HT-29 (cell line): Measurements from ENCODE around the gene APOL4. TPM values are rescaled to one million over a fixed set of nuclear protein-coding genes. Genes with fewer than 3 reads are reported as not detected.
A peak's percentile ranks its signal among the peaks of the same experiment; 100 is the strongest.
"Not testable (repeated sequence)": the region's sequence is repeated elsewhere in the genome, so short reads cannot be mapped to it uniquely, and the experiment has no call there.

ENCODE experiments used
- DNase-seq: peaks from one replicate; pipeline ENCODE4 v3.0.0-alpha.2; 2015; ENCODE audit warnings: low spot score
- total RNA-seq: library from RNA; depleted of rRNA; stranded (reverse); fragments of >200 nt; shearing (Covaris generic); gene quantifications from 2 replicates; pipeline ENCODE4 v1.2.3, GENCODE V29; 2014

APOL4 gene
- total RNA-seq, 1 experiment from 2014 or later = not detected

DNA sequence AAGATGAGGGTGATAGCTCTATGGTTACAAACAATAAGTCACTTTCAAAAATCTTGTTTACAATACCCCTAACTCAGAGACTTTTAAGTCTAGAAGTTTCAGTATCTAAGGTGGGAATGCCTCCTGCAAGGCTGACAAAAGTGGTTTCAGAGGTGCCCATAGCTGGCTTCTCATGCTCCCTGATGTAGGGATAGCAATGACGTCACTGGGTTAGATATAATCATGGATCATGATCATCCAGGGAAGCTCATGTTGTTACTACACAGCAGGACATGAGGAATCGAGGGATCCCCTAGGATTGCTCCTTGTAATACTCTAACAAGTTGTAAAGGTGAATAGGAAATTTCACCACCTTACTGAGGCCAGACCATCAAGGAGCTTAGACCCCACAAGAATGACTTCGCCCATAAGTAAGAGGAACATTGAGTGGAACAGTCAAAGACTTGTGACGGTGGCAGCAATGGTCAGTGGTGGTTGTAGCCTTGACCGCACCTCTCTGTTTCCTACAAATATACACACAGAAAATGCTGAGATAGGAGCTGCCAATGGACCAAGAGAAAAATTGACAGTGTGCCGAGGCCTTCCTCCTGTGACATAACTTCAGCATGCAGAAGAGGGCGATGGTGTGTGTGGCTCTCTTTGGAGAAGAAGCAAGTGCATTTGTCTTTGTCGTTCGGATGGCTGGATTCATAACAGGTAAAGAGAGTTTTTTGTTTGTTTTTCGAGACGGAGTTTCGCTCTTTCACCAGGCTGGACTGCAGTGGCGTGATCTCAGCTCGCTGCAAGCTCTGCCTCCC is 15.6 kb downstream of the APOL4 start:
- no peak for DNase-seq

DNA sequence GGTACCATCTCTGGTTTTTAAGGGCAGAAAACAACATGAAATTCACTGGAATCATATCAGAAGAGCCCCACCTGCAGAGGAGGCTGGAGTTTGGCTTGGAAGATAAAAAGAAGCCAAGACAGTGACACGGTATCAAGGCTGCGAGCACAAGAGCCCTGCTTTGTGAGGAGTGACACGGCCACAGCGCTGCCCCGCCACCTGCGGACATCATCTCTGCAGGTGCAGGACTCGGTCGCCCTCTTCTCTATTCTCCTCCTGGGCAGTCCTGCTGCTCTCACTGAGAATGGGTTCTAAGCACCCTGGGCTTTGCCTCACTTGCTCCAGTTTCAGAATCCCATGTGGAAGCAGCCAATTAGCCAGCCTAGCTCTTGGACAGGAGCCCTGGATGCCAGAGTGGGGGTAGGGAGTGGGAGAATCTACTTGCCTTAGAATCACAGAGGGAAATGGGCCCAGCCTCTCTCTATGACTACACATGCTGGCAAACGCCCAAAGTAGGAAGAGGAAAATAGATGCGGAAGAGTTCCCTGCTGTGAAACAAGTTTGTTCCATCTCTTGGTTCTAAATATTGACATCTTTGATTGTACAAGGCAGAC is 17.1 kb downstream of the APOL4 start:
- DNase-seq = no peak

DNA sequence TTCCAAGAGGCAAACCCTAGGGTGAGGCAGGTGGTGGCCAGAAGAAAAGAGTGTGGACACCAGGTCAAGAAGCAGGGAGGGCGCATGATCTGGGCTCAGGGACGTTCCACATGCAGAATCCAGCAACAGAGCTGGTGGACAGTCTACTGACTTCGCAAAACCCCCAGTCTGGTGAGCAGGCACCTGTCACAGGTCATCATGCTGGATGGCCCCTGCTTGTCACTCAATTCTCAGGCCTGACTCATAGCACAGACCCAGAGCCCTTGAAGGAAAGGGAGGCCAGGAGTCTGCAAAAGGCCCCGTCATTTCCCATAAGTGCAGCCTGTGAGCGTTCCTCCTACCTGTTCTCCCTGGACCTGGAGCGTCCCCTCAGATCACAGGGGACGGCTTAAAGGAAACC is 18.2 kb downstream of the APOL4 start:
- no peak for DNase-seq

DNA sequence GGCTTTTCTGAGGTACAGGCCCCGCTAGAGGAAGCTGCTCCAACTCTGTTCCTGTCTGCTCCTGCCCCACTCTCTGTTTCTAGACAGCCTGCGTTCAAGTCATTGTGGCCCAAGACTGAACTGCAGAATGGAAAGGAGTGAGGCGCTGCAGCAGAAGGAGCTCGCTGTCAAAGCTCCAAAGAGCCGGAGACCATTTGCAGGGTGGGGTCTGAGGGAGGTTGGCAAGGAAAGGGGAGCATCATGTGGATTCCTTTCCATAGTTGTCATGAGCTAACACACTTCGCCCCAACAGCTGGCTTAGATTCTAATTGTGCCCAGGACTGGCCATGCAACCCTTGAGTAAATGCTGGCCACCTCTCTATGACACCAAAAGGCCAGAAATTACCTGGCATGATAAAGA is 18.8 kb downstream of the APOL4 start:
- no peak for DNase-seq

DNA sequence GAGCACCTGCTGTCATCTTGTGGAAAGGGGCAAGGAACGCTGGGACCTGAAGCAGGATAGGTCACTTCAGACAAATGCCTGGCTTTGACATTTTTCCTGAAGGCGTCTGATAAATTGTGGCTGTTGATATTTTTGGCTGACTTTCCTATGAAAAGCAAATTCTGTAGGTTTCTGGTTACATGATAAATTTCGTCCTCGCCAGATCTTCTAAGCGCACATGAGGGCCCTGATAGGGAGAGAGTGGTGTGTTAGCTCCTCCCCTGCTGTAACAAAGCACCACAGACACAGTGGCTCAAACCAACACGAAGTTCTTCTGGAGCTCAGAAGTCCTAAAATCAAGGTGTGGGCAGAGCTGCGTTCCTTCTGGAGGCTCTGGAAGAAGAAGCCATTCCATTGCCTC is 19.6 kb downstream of the APOL4 start:
- DNase-seq = no peak

DNA sequence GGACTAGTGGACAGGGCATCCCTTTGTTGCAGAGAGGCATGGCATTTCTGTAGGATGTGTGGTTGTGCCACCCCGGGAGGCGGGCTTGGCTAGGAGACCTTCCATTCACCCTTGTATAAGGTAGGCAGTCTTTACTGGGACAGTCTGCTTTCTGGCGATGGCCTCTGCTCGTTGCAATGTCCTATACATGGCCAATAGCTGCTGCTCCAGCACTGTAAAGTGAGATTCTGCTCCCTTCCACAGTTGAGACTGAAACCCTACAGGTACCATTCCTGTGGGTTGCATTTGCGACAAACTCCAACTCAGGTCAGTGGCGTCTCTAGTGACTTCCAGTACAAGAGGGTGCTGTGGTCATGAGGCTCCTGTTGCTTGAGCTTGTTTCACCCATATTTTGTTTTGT is 20.7 kb downstream of the APOL4 start:
- no peak for DNase-seq

DNA sequence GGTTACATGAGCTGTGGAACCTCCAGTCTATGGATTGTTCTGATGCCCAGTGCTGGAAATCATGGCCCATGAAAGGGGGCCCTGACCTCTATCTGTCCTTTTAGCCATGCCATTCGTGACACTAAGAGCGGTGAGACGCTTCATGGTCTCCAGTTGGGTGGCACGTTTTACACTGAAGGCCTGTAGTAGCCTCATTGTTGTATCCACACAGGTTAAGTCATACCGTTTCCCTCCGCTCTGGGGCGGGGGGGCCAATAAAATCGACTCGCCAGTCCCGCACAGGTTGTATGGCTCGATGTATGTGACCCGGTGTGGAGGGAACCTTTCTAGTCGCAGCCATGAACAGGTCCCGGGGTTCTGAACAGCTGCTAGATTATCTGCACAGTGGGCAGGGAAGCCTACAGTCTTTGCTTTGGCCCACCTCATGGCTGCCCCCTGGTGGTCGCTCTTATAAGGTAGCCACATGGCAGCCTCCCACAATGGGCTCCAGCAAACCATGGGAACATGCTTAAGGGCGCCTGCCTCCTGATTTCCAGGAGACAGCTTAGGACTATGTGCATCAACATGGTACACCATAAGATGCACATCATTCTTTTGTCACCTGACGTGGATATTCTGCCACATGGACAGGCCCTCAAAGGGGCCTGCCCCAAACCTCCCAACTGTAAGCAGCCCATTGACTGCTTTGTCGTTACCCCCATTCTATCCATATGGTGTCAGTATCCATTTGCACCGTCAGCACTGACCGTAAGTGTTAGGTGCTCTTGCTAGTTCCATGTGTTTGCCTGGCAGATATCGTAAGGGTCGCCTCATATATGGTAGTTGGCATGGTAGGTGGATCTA is 21.4 kb downstream of the APOL4 start:
- peak; percentile 64 for DNase-seq

DNA sequence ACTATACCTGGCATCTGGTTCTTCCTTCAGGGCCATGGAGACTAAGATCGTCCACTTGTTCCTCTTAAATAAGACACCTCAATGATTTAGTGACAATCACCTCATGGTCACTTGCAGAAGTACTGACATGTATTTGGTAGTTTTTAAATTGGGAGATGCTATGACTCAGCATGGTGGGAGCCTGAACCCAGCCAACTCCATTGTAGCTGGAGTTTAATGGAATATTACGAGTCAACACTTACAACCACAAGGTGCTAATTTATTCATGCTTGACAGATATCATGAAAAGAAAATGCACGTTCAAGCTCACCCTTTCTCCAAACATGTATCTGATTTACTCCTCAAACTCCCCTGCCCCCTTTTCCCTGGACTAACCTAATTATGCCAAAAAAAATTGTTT is 24.4 kb downstream of the APOL4 start:
- no peak for DNase-seq

DNA sequence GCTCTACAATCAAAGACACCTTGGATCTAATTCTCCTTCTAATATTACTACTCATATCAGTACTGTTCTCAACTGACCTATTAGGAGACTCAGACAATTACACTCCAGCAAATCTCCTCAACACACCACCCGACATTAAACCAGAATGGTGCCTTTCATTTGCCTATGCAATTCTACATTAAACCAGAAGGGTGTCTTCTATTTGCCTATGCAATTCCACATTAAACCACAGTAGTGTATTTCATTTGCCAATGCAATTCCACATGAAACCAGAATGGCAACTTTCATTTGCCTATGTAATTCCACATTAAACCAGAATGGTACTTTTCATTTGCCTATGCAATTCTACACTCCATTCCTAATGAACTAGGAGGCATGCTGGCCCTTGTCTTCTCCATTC is 25.7 kb downstream of the APOL4 start:
- peak; percentile 9 for DNase-seq

DNA sequence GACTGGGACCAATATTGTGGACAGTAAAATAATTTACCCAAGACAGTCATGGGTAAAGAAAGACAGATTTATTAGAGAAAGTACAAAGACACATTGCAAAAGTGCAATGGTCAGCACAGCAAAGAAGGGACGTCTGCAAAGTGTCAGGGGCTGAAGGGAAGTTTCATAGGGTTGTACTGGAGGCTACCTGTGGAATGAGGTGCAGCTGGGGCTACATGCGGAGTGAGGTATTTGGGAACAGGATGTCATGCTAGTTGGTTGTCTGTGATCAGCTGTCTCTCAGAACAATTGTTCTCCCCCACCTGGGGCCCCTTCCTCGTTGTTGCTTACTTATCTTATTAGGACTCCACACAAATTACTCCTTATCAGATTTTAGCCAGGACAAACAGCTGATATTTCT is 29.7 kb downstream of the APOL4 start:
- DNase-seq = no peak

DNA sequence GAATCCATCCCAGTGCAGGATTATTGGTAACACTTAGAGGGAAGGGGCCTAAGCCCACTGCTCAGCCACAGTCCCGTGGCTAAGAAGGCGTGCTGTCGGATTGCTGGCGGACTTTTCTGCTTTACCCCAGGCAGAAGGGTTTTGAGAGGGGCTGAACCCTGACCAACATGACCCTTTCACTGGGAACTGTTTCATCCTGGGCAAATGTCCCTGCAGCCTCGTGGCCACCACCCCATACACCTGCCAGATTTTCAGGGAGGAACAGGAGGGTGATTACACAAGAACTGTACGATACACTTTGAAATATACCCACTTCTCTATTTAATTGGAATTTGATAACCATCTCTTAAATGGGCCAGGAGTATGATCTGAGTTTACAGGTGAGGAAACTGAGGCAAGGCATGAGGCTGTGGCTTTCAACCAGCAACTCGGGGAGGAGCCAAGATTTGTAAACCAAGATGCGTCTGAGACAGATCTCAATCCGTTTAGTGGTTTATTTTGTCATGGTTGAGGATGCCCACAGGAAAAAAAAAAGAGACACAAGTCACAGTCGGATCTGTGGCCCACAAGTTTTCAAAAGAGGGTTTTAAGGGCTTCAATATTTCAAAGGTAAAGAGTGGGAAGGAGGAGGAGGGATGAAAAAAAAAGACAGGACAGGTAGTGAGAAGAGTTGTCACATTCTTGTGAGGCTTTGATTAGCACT is 34.9 kb downstream of the APOL4 start:
- DNase-seq = no peak

DNA sequence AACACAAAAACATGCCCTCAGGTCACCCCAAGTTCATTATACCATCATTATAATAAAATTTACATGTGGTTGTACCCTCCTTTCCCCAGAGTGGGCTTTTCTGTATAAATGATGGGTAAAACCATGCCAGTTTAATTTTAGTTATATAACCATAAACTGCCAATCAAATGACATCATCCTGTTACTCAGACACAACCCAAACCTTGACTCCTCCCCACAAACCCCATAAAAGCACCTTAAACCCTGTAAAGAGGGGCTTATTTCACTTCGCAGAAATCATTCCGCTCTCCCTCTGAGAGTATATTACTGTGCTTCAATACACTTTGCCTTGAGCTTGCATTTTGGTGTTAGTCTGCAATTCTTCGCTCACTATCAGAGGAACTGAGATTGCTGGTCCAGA is 35.5 kb downstream of the APOL4 start:
- no peak for DNase-seq

DNA sequence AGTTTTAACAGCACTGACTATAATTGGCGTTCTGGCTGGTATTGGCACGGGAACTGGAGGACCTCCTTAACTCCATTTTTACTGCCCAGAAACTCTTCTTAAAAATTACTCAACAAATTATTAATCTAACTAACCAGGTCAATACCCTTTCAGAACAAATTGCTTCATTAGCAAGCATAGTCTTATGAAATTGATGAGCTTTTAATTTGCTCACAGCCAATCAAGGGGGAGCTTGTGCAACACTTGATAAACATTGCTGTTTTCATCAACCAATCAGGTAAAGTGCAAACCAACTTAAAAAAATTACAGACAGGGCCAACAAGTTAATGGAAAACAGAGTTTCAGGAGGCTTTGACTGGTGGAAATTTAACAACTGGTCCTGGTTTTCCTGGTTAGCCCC is 36.5 kb downstream of the APOL4 start:
- DNase-seq = no peak

DNA sequence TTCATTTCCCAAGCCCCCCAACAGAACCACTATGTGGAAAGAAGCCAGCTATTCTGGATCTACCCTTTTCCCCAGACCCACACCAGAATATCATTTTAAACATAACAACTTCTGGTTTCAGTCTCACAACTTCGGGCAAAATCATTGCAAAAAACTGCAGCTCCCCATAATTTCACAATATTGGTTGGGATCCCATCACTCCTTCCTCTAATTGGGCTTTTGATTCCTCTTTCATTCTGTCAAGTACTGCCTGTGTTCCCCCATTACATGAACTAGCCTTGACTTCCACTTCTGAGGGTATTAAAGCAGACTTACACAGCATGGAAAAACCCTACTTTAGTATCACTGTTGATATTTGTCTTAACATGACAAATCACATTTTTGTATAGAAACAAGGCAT is 37.0 kb downstream of the APOL4 start:
- DNase-seq = no peak

DNA sequence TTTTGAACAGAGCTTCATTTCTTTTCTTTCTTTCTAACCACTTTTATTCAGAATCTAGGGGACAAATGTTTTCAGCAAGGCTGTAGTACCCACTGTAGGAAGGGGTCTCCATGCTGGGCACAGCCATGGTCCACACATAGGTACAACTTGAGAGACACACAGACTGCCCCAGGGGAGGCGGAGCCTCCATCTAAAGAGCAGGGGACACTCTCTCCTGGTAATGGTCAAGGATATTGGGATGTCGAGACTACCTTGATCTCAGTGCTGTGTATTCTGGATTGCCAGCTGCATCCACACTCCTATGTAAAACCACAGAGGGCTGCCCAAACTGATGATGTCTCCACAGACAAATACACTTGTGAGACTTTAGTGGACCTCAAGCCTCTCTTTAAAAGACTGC is 38.1 kb downstream of the APOL4 start:
- DNase-seq = no peak

DNA sequence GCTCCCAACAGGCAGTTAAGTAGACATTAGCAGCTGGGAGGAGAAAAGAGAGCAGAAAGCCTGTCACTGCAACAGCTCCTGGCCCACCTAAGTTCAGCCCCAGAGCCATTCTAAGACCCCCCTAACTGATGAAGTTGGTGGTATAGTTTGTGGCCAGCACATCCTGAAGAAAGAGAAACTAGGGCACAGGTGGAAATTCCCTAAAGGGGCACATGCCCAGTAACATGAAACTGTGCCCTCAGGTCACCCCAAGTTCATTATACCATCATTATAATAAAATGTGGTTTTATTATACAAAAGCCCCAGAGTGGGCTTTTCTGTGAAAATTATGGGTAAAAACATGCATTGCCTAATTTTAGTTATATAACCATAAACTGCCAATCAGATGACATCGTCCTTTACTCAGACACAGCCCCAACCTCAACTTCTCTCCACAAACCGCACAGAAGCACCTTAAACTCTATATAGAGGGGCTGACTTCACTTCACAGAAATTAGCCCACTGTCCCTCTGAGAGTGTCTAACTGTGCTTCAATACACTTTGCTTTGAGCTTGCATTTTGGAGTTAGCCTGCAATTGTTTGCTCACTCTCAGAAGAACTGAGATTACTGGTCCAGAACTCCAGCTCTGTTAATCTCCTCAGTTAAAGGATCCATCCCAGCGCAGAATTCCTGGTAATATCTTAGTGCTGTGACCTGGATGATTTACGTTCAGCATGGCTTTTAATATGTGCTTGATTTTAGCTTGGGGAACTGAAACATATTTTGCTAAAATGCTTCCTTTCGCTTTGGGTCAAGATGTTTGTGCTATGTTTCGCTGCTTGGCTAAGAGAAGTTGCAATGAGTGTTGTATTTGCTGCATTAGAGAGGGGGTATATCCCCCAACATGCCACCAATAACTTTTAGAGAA is 39.2 kb downstream of the APOL4 start:
- DNase-seq = no peak

DNA sequence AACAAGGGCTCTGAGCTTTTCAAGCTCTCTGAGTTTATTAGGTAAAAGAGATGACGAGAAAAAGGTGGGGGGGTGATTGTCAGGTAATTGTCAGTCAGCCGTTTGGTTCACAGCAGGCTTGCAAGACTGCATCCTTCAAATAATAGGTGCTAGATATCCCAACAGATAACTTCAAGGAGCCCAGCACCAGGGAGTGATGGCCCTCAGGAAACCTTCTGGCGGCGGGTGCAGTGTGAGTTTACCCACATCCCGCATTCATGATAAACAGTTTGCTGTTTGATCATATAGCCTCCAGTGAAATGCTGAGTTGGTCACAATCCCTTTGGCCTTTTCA is 39.8 kb downstream of the APOL4 start:
- not testable (repeated sequence) for DNase-seq

DNA sequence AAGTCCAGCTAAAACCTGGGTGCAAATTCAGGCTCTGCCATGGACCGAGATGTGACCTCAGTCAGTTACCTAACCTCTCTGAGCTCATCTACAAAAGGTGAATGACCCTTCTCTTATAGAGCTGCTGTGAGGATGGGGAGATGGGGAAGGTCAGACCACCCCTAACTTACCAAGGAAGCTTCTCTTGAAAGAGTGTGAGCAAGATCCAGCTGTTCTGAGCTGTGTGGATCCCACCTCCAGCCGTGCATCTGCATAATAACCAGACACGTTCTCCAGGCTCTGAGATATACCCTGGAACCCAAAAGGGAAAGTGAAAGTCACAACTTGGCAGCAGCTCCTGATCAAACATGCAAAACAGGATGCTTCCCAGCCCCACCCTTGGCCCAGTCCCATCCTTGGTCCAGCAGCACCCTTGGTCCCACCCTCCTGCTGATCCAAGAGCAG is 41.1 kb downstream of the APOL4 start, which contains the start of gene APOL3:
TSS of gene APOL3 (minus strand) at position 257 of the 444 bp plus-strand sequence. CDS start 11,700 bp downstream, outside the sequence.
- peak; percentile 18 for DNase-seq

DNA sequence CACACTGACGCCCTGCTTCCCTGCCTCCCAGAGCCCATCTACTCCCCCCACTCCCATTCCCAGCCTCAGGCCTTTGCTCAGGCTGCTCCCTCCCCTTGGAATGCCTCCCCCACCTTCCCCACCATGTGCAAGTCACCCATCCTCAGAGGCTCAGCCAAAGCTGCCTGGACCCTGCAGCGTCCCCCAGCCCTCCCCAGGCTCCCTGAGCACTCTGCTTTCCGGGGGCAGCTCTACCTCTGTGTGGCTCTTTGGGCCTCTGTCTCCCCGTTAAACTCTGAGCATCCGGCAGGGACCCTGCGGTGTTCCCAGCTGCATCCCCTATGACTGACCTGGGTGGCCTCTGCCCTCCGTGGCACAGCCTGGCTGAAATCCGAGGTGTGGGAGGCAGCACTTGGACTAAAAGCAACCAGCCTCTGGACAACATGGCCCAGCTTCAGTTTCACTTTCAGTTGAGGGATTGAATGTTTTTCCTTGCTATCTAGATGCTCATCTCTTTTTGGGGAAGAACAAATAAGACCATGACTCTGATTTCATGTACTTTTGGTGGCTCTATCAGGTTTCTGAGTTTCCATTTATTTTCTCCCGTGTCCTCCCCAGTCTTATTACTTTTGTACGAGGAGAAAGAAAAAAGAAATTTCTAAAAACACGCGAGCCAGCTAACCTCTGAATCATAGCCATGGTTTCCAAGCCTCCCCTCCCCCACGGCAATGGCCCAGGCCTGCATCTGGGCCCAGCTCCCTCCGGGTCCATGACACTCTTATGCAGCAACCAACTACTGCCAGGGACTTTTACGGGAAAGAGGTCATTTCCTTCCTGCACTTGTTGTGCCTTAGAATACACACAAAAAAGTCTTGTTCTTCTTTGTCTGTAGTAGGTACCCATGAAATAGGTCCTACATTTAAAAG is 44.8 kb downstream of the APOL4 start:
- DNase-seq = peak; percentile 25

DNA sequence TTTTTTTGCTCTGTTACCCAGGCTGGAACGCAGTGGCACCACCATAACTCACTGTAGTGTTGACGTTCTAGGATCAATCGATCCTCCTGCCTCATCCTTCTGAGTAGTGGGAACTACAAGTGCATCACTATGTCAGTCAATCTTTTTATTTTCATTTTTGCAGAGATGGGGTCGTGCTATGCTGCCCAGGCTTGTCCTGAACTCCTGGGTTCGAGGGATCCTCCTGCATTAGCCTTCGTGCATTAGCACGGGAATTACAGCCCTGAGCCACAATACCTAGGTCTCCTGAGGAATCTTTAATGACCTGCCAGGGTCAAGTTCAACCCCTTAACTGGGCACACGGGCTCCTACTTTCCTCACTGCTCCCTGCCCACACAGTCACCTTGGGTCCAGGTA is 45.5 kb downstream of the APOL4 start:
- no peak for DNase-seq
